ENCODE results near the gene MIF. TPM values are rescaled to one million over a fixed set of nuclear protein-coding genes. Genes with fewer than 3 reads are reported as not detected.
"Not testable (repeated sequence)": the region's sequence is repeated elsewhere in the genome, so short reads cannot be mapped to it uniquely, and the experiment has no call there.

The MIF gene
- total RNA-seq, 1 experiment from 2014 or later, result 762 TPM

DNA sequence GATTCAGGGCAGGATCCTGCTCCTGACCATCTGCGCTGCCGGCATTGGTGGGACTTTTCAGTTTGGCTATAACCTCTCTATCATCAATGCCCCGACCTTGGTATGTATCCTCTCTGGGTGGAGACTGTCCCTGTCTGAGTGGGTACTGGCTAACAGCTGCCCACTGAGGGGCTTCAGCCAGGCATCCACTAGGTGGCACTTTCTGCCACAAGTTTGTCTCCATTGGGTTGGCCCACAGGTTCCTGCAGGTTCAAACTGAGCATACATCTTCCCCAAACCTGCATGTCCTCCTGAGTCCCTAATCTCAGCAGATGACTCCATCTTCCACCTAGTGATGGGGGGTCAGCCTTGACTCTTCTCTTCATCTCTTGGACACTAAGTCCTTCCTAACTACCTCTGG lies 32.1 kb upstream of the MIF start:
- H3K4me1 ChIP-seq, result no peaks in the 10 kb centered on the region
- Mint-ChIP-seq H3K27ac (ENCODE audit: unreplicated experiment) (no peak overlapping the region), H3K36me3 (ENCODE audit: insufficient read depth, unreplicated experiment) (peaks cover 11% of the 10 kb centered on the region), H3K27me3 (ENCODE audit: insufficient read depth, unreplicated experiment) (no peaks in the 10 kb centered on the region), H3K4me3 (ENCODE audit: unreplicated experiment) (no peak overlapping the region), H3K9me3 (ENCODE audit: unreplicated experiment) (no peaks in the 10 kb centered on the region), H3K4me1 (ENCODE audit: low read depth, unreplicated experiment) (peaks cover 7% of the 10 kb centered on the region)
- CTCF ChIA-PET, result interaction anchor here (0.6 to 1.0 kb wide), 3 partner anchors 12 to 52 kb away, joined by 3 to 12 read pairs (median 3); no protein-coding TSS in a partner anchor
- POLR2A ChIA-PET, result no interaction called here
- DNase-seq, result peak; percentile 59 to 73
- peak; percentile 46 to 88 for TF ChIP-seq CTCF (IDR thresholded peaks at IDR 0.05; ENCODE audit: insufficient read depth in 1 of 2, low read depth in 1 of 2, low read length in 1 of 2, severe bottlenecking in 1 of 2, unreplicated experiment in 1 of 2)
- H3K36me3 ChIP-seq (ENCODE audit: control insufficient read depth, insufficient read depth, low read length), result peaks cover 1% of the 10 kb centered on the region; the same call in 1 of the 2 replicates
- H3K9me3 ChIP-seq, result no peaks in the 10 kb centered on the region
- H3K4me3 ChIP-seq (ENCODE audit: low read depth, low read length), result no peak overlapping the region
- intact Hi-C loops (cut with micrococcal nuclease; ENCODE audit: unreplicated experiment), result loop anchor here (5.0 kb wide), 1 partner anchor 95 kb away; no protein-coding TSS in a partner anchor
- no peaks in the 10 kb centered on the region for H3K27me3 ChIP-seq (replicated peaks; ENCODE audit: control insufficient read depth, insufficient read depth, low read length)
- BruUV-seq (replicated peaks), result no TSS peak

- not testable (repeated sequence) for BruUV-seq (replicated peaks); H3K27ac Mint-ChIP-seq (ENCODE audit: unreplicated experiment)
These were observed 29.6 kb upstream of the MIF start for GRCh38 chr22:23864499-23865154.

DNA sequence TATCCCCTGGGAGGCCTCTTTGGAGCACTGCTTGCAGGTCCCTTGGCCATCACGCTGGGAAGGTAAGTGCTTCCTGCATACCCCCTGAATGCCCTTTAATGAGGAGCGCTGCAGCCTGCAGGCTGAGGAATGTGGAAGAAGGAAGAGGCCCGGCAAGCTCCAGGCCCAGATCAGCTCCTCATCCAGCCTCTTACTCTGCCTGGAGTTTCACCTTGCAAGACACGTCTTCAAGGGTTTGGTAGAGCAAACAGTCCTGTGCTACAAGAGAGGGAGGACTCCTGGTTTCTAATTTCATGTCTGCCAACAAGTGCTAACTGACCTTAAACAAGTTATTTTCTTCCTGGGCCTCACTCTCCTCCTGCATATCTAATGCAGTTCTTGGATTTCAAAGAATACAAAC lies 25.6 kb upstream of the MIF start:
- H3K36me3 Mint-ChIP-seq (ENCODE audit: insufficient read depth, unreplicated experiment), result peaks cover 5% of the 10 kb centered on the region
- no TSS peak for BruUV-seq (replicated peaks)
- CTCF ChIA-PET, result interaction anchor here (0.6 kb wide), 1 partner anchor 8 kb away, joined by 5 read pairs; no protein-coding TSS in a partner anchor

More at GRCh38 chr22:23864499-23865154, 29.6 kb upstream of the MIF start:
- H3K4me1 ChIP-seq; H3K9me3 ChIP-seq; H3K27me3 Mint-ChIP-seq (ENCODE audit: insufficient read depth, unreplicated experiment); DNase-seq; H3K36me3 ChIP-seq (ENCODE audit: control insufficient read depth, insufficient read depth, low read length); H3K4me3 ChIP-seq (ENCODE audit: low read depth, low read length); H3K4me1 Mint-ChIP-seq (ENCODE audit: low read depth, unreplicated experiment); POLR2A ChIA-PET; H3K4me3 Mint-ChIP-seq (ENCODE audit: unreplicated experiment); H3K27me3 ChIP-seq (replicated peaks; ENCODE audit: control insufficient read depth, insufficient read depth, low read length); H3K9me3 Mint-ChIP-seq (ENCODE audit: unreplicated experiment): not testable (repeated sequence)
- intact Hi-C loops (cut with micrococcal nuclease; ENCODE audit: unreplicated experiment), result loop anchor here (5.0 kb wide), 1 partner anchor 93 kb away; no protein-coding TSS in a partner anchor
- CTCF ChIA-PET, result interaction anchor here (0.6 to 0.9 kb wide), 2 partner anchors 15 to 480 kb away, joined by 3 read pairs; no protein-coding TSS in a partner anchor
- peaks cover 11% of the 10 kb centered on the region for H3K36me3 Mint-ChIP-seq (ENCODE audit: insufficient read depth, unreplicated experiment)

More for the DNA sequence above, 25.6 kb upstream of the MIF start:
- no peaks in the 10 kb centered on the region for H3K9me3 Mint-ChIP-seq (ENCODE audit: unreplicated experiment)
- intact Hi-C loops (cut with micrococcal nuclease; ENCODE audit: unreplicated experiment), result no loop called here
- DNase-seq, result no peak
- H3K27ac Mint-ChIP-seq (ENCODE audit: unreplicated experiment), result no peak overlapping the region
- POLR2A ChIA-PET, result no interaction called here
- H3K27me3 Mint-ChIP-seq (ENCODE audit: insufficient read depth, unreplicated experiment), result no peaks in the 10 kb centered on the region
- no peak for TF ChIP-seq CTCF (IDR thresholded peaks at IDR 0.05; ENCODE audit: insufficient read depth in 1 of 2, low read depth in 1 of 2, low read length in 1 of 2, severe bottlenecking in 1 of 2, unreplicated experiment in 1 of 2)
- Histone ChIP-seq H3K27me3 (replicated peaks; ENCODE audit: control insufficient read depth, insufficient read depth, low read length) (no peaks in the 10 kb centered on the region), H3K36me3 (ENCODE audit: control insufficient read depth, insufficient read depth, low read length) (no peaks in the 10 kb centered on the region; the same call in 1 of the 2 replicates), H3K9me3 (no peaks in the 10 kb centered on the region), H3K4me3 (ENCODE audit: low read depth, low read length) (no peak overlapping the region), H3K4me1 (no peaks in the 10 kb centered on the region)
- no peaks in the 10 kb centered on the region for H3K4me1 Mint-ChIP-seq (ENCODE audit: low read depth, unreplicated experiment)
- no peak overlapping the region for H3K4me3 Mint-ChIP-seq (ENCODE audit: unreplicated experiment)

All from Caco-2 (cell line).